Stomach (tissue), 4 donors: ENCODE results near the gene SLN.

Source experiments
- POLR2A ChIP-seq, 4 donors: fragments of 450-650 bp; IDR thresholded peaks; one replicate each; pipeline ENCODE4 v1.6.1; 2016; ENCODE audit warnings: antibody characterized with exemption in 4 of 4, control low read depth in 2 of 4, mild to moderate bottlenecking in 1 of 4, moderate library complexity in 1 of 4
- TF ChIP-seq, protein P1 (sequence below), 7 experiments: fragments of 450-650 bp in 4 of 7; fragments of 200-600 bp in 3 of 7; sonication (generic) in 3 of 7; IDR thresholded peaks; one replicate each; pipeline ENCODE4 v1.5.1; 2016 to 2019; ENCODE audit warnings: antibody characterized with exemption in 7 of 7, control low read depth in 2 of 7, mild to moderate bottlenecking in 1 of 7

DNA sequence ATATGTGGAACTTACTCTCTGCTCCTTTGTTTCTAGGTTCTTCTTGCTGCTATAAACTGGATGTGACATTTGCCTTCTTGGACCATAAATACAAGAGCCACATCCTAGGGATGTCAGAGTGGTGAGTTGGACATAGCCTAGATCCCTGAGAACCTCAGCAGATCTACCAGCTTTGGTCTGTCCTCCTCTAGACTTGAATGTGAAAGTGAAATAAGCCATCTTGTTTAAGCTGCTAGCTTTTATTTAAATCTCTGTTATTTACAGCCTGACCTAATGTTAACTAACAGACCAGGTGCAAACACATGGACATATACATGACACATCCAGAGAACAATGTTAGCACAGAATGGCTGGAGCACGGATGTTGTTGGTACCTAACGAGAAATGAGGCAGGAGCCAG is 36.0 kb downstream of the SLN start:
- no peak for TF ChIP-seq POLR2A (IDR thresholded peaks at IDR 0.05)
- TF ChIP-seq, protein P1, sequence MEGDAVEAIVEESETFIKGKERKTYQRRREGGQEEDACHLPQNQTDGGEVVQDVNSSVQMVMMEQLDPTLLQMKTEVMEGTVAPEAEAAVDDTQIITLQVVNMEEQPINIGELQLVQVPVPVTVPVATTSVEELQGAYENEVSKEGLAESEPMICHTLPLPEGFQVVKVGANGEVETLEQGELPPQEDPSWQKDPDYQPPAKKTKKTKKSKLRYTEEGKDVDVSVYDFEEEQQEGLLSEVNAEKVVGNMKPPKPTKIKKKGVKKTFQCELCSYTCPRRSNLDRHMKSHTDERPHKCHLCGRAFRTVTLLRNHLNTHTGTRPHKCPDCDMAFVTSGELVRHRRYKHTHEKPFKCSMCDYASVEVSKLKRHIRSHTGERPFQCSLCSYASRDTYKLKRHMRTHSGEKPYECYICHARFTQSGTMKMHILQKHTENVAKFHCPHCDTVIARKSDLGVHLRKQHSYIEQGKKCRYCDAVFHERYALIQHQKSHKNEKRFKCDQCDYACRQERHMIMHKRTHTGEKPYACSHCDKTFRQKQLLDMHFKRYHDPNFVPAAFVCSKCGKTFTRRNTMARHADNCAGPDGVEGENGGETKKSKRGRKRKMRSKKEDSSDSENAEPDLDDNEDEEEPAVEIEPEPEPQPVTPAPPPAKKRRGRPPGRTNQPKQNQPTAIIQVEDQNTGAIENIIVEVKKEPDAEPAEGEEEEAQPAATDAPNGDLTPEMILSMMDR (IDR thresholded peaks at IDR 0.05), result no peak
